Measurements from ENCODE around the gene VANGL1.

VANGL1 gene

GRCh38 chr1:115692224-115692623 lies 50.5 kb downstream of the VANGL1 start:
- no peak for FAIRE-seq
- no peak for DNase-seq (ENCODE audit: extremely low spot score, insufficient read length, low read depth)

GRCh38 chr1:115694805-115695204 lies 53.0 kb downstream of the VANGL1 start:
- FAIRE-seq (no peak), DNase-seq (ENCODE audit: extremely low spot score, insufficient read length, low read depth) (no peak)

GRCh38 chr1:115697619-115698018 lies 55.8 kb downstream of the VANGL1 start:
- DNase-seq (ENCODE audit: extremely low spot score, insufficient read length, low read depth) = no peak
- FAIRE-seq = no peak

DNA sequence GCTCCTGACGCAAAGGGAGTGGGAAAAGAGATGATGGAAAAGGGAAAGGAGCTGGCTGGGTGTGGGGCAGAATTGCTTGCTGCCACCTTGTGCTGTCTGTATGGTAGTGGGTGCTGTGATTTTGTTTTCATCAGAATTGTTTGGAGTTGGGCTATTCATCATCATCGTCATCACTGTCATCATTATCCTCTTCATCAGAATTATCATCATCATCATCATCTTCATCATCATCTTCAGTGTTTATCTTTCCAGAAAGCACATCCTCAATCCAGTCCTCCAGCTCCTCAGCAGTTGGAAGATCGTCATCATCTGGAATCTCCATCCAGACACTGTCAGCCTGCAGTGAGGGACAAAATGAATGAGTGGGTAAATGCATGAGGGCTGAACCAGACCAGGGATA lies 59.3 kb downstream of the VANGL1 start:
- FAIRE-seq = no peak
- no peak for DNase-seq (ENCODE audit: extremely low spot score, insufficient read length, low read depth)

GRCh38 chr1:115702959-115703358 lies 61.2 kb downstream of the VANGL1 start:
- DNase-seq (ENCODE audit: extremely low spot score, insufficient read length, low read depth) (no peak), FAIRE-seq (no peak)

GRCh38 chr1:115705085-115705951 lies 63.5 kb downstream of the VANGL1 start:
- FAIRE-seq = no peak
- no peak for DNase-seq (ENCODE audit: extremely low spot score, insufficient read length, low read depth)

- FAIRE-seq (no peak), DNase-seq (ENCODE audit: extremely low spot score, insufficient read length, low read depth) (no peak)
Measured at GRCh38 chr1:115705963-115706362, 64.2 kb downstream of the VANGL1 start.

DNA sequence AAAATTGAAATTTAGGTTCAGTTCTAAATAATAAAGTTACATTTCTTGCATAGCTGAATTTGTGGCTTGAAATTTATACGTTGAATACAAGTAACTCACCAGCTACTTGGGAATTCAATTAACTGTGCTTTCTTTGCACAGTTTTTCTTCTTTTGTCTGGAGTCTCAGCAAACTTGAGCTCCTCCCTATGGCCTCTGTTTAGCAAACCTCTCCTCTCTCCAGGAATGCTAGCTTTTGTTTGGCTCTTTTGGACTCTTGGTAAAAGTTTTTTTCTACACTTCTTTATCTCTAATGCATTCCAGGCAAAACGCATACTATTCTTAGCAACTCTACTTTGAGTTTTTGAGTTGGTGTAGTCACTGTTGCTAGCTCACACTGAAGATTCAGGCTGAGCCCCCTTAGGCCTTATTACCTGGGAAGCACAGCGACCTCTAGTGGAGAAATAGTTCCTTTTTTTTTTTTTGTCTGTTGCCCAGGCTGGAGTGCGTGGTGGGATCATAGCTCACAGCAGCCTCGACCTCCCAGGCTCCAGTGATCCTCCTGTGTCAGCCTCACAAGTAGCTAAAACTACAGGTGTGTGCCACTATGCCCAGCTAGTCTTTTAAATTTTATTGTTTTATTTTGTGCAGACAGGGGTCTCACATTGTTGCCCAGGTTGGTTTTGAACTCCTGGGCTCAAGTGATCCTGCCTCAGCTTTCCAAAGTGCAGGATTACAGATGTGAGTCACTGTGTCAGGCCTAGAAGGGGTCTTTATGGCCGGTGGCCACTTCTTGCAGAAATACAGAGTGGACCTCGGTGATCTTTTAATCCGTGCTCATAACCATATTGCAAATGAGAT lies 65.0 kb downstream of the VANGL1 start:
- FAIRE-seq = peak; percentile 60
- no peak for DNase-seq (ENCODE audit: extremely low spot score, insufficient read length, low read depth)

- FAIRE-seq (no peak), DNase-seq (ENCODE audit: extremely low spot score, insufficient read length, low read depth) (no peak)
Measured at GRCh38 chr1:115710859-115711624, 69.3 kb downstream of the VANGL1 start.

DNA sequence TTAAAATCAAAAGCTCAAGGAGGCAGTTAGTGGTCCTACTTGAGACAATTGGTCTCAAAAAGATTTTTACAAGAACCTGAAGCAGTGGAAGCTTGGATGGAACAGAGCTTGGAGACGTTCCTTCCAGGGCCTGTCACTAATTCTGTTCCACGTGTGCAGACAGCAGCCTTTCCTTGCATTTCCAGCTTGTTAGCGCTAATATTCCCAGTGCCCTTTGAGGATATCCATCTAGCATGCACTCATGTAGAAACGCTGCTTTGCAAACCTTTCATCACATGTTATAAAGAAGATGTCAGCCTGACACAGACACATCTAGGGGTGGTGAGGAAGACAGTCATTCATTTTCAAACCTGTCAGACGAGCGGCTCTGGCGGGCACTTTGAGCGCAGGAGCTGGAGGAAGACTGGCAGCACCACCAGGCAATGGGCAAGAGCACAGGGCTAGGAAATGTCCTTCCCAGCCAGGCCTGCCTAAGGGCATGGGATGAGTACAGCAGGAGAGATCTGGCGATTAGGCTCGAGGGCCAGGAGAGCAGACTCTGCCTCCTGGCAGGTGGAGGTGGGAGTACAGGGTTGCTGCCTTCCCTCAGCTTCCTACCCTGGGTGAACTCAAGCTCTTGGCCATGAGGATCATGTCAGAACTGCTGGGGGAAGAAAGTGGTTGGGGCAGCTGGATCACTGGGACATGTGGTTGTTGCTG lies 71.3 kb downstream of the VANGL1 start:
- no peak for DNase-seq (ENCODE audit: extremely low spot score, insufficient read length, low read depth)
- FAIRE-seq = no peak

DNA sequence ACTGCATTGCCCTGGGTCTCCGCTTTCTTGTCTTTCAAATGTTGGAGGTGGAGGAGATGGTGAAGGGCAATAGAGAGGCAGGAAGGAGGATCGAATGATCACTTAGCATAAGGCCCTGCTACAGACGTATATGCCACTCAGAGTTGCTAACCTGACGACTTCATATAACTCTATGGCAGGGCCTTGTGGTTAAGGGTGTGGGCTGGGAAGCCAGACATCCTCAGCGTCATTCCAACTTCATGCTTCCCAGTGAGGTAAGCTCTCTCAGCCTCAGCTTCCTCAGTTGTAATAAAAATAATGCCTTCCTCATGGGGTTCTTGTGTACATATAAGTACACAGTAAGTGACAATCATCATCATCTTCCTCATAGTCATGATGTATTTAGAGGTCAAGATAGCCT lies 72.1 kb downstream of the VANGL1 start:
- FAIRE-seq (no peak), DNase-seq (ENCODE audit: extremely low spot score, insufficient read length, low read depth) (no peak)

DNA sequence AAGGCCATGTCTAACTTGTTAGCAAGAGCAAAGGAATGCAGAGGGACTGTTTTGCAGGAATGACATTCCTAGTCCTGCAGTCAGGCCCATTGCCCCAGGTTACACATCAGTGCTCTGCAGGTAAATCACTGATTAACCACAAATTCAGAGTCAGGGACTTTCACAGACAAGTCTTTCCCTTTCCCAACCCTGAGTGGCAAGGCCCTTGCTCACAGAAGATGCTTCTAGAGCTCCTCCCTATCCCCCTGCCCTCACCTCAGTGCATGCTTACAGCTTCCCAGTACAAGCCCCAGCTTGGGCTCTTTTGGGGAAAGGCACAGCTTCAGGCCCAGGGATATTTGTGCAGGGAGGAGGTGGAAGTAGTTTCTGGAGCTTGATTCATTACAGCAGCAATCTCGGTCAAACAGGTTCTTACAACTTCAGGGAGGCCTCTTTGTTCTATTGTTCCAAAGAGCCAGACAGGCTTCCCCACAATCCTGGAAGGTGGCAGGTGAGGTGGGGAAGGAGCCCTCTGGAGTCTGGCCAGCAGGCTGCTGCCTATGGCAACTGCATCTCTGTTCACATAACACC lies 72.9 kb downstream of the VANGL1 start:
- DNase-seq (ENCODE audit: extremely low spot score, insufficient read length, low read depth) (no peak), FAIRE-seq (no peak)

DNA sequence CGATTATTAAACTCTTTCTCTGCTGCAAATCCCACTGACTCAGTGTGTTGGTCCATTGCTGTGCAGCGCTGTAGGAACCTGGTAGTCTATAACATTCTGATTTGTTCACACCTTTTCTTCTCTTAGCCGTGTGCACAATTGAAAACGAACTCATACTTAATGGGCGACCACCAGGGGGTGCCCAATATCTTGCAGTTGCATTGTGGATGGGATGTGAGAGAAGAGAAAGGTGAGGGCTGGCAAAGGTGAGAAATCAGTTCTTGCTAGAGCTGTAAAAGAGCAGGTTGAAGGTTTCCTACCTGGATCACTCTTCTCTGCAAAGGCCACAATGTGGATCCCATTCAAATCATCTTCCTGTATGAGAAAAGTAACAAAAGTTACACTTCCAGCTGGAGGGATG lies 75.8 kb downstream of the VANGL1 start:
- no peak for DNase-seq (ENCODE audit: extremely low spot score, insufficient read length, low read depth)

DNA sequence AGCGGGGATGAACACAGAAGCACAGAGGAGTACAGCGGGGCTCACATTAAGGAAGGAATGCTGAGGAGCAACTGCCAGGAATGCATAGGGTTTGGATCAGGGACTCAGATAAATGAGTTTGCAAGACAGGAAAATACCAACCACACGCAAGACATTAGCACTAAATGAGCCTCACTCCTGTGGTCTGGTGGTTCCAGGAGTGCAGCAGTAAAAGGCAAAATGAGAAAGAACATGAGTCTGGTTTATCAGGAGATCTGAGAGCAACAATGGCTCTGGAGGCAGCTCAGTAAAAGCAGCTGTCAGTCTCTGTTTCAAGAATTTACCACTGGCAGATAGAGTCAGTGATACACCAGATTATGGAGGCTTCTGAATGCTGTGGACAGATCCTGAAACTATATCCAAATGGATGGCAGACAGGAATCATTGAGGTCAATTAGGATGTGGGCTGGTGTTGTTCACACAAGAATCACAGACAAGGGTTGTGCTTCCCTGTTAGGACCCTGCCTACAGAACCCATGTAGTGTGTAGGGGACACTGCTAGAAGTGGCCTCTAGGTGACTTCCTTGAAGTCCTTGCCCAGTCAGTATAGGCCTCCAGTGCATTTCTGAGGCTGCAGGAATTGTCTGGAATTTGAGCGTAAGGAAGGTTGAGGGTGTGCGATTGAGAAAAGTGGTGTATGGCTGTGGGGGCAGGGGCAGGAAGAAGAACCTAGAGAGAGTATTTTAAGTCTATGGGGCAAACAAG lies 76.4 kb downstream of the VANGL1 start:
- FAIRE-seq = no peak

More for the DNA sequence above, 75.8 kb downstream of the VANGL1 start:
- no peak for FAIRE-seq

DNA sequence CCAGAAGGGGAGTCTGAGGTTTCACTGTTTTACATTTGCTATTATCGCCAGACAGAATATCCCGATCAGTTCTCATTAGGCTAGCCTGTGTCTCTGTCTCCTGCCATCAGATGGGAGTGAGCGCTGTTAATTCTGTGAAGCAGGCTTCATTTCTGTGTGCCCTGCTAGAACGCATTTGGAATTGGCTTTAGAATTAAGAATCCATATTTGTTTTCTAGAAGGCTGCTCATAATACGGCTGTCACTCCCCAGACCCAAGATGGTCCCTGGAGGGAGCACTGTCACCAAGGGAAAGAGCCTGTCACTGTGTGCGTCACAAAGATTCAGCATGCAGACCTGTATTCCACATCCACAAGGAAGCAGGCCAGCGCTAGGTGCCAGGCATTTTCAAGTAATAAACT lies 77.5 kb downstream of the VANGL1 start:
- no peak for FAIRE-seq

More for the DNA sequence above, 76.4 kb downstream of the VANGL1 start:
- no peak for DNase-seq (ENCODE audit: extremely low spot score, insufficient read length, low read depth)

DNA sequence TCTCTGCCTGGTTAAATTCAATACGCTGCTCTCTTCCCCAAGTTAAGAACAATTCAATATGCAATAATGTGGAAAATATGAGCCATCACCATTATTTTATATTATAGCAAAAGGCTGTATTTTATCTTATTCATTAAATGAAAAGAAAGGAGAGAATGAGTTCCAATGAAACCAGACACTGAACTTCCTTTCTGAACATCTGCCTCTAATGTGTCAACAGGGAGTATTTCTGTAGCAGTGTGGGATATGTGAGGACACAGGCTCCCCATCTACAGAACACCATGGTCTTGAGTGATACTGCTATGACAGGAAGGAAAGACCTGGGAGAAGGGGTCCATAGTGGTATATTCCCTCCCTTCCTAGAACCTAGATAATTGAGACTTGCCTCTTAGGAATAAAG lies 80.5 kb downstream of the VANGL1 start:
- no peak for DNase-seq (ENCODE audit: extremely low spot score, insufficient read length, low read depth)
- FAIRE-seq = no peak

More for the DNA sequence above, 77.5 kb downstream of the VANGL1 start:
- DNase-seq (ENCODE audit: extremely low spot score, insufficient read length, low read depth) = no peak

DNA sequence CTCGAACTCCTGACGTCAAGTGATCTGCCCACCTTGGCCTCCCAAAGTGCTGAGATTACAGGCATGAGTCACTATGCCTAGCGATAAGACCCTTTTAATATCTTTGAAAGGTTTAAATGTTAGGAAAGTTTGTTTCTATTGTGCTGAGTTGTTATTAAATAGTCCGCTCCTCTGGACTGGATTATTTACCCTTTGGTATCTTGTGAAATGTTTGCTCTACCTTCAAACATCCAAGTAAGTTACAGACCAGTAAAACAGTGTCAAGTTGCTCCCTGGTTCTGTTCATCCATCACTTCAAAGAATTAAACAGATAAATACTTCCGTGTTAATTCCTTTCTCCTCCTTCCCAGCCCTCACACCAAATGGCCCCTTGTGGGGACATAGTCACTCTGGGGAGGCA lies 82.0 kb downstream of the VANGL1 start:
- FAIRE-seq (no peak), DNase-seq (ENCODE audit: extremely low spot score, insufficient read length, low read depth) (no peak)

GRCh38 chr1:115725600-115725999 lies 83.8 kb downstream of the VANGL1 start:
- no peak for DNase-seq (ENCODE audit: extremely low spot score, insufficient read length, low read depth)
- no peak for FAIRE-seq

DNA sequence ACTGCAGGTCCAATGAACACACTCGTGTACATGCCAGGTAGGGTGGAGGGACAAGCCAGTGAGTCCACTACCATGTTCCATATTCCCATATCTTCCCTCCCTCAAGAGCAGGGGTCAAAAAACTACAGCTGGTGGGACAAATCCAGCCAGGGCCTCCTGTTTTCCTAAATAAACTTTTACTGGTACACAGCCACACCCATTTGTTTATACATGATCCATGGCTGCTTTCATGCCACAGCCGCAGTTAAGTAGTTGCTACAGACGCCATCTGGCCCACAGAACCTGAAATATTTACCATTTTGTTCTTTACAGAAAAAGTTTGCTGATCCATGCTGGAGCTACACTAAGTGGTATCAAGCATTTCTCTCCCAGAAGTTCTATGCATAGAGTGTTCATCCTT lies 84.4 kb downstream of the VANGL1 start:
- FAIRE-seq = no peak
- DNase-seq (ENCODE audit: extremely low spot score, insufficient read length, low read depth) = no peak
